ENCODE results near the gene DHRS7B. TPM values are rescaled to one million over a fixed set of nuclear protein-coding genes. Genes with fewer than 3 reads are reported as not detected.

The DHRS7B gene
- total and polyA plus RNA-seq, 2 donors (not counting 1 experiment from before 2014, with no cell fraction given), result 15.5 to 21.5 TPM

- DNase-seq (ENCODE audit: low read depth in 2 of 2), result peak; percentile 13 to 35
- no peaks in the 10 kb centered on the region for H3K9me3 ChIP-seq (ENCODE audit: control insufficient read depth, insufficient read depth, low read depth, low read length)
- peaks cover 11% of the 10 kb centered on the region for H3K4me1 ChIP-seq (ENCODE audit: control insufficient read depth, extremely low read depth, insufficient read depth, low read length)
- H3K4me2 ChIP-seq (ENCODE audit: extremely low read depth, insufficient read depth, low read length), result peak overlapping the region; percentile 98
- H3K4me3 ChIP-seq (replicated peaks in 1 of 4; ENCODE audit: control extremely low read depth in 1 of 4, insufficient read depth in 1 of 4, low read depth in 3 of 4, low read length in 4 of 4), result peak overlapping the region; percentile 72 to 98 (median 88)
- peak overlapping the region; percentile 94 for H3K9ac ChIP-seq (ENCODE audit: insufficient read depth, low read length)
- peaks cover 57% of the 10 kb centered on the region for H3K79me2 ChIP-seq (ENCODE audit: control insufficient read depth, insufficient read depth, low read length)
- no peaks in the 10 kb centered on the region for H4K20me1 ChIP-seq (ENCODE audit: control insufficient read depth, extremely low read depth, insufficient read depth, low read length)
- TF ChIP-seq EZH2 (IDR thresholded peaks at IDR 0.05; ENCODE audit: low read length, missing control alignments), result no peak
- no peak for TF ChIP-seq CTCF (conservative IDR thresholded peaks at IDR 0.05 in 1 of 2, IDR thresholded peaks at IDR 0.05 in 1 of 2; ENCODE audit: low read depth in 1 of 2, low read length in 2 of 2)
- H2AFZ ChIP-seq (ENCODE audit: low read length), result peak overlapping the region; percentile 78
- peaks cover 5% of the 10 kb centered on the region for H3K36me3 ChIP-seq (ENCODE audit: control insufficient read depth, insufficient read depth, low read length)
- no peaks in the 10 kb centered on the region for H3K27me3 ChIP-seq (ENCODE audit: control insufficient read depth, insufficient read depth, low read length)
- H3K27ac ChIP-seq (ENCODE audit: insufficient read depth, low read length), result peak overlapping the region; percentile 87
Observed at GRCh38 chr17:21214777-21215541, 88.2 kb downstream of the DHRS7B start.

- Histone ChIP-seq H3K27me3 (ENCODE audit: control insufficient read depth, insufficient read depth, low read length) (no peaks in the 10 kb centered on the region), H3K4me2 (ENCODE audit: extremely low read depth, insufficient read depth, low read length) (no peak overlapping the region), H4K20me1 (ENCODE audit: control insufficient read depth, extremely low read depth, insufficient read depth, low read length) (no peaks in the 10 kb centered on the region), H3K36me3 (ENCODE audit: control insufficient read depth, insufficient read depth, low read length) (peaks cover under 1% of the 10 kb centered on the region), H3K9ac (ENCODE audit: insufficient read depth, low read length) (no peak overlapping the region), H3K9me3 (ENCODE audit: control insufficient read depth, insufficient read depth, low read depth, low read length) (no peaks in the 10 kb centered on the region), H3K4me1 (ENCODE audit: control insufficient read depth, extremely low read depth, insufficient read depth, low read length) (peaks cover 11% of the 10 kb centered on the region), H3K4me3 (replicated peaks in 1 of 4; ENCODE audit: control extremely low read depth in 1 of 4, insufficient read depth in 1 of 4, low read depth in 3 of 4, low read length in 4 of 4) (peak overlapping the region in 1 of 4 experiments; percentile 10), H2AFZ (ENCODE audit: low read length) (no peak overlapping the region), H3K79me2 (ENCODE audit: control insufficient read depth, insufficient read depth, low read length) (peaks cover 47% of the 10 kb centered on the region), H3K27ac (ENCODE audit: insufficient read depth, low read length) (no peak overlapping the region)
- DNase-seq (ENCODE audit: low read depth in 2 of 2), result peak in 1 of 2 donors; percentile 67
- TF ChIP-seq CTCF (conservative IDR thresholded peaks at IDR 0.05 in 1 of 2, IDR thresholded peaks at IDR 0.05 in 1 of 2; ENCODE audit: low read depth in 1 of 2, low read length in 2 of 2) (no peak), EZH2 (IDR thresholded peaks at IDR 0.05; ENCODE audit: low read length, missing control alignments) (no peak)
Observed at GRCh38 chr17:21215935-21216334, 89.2 kb downstream of the DHRS7B start.

- H3K79me2 ChIP-seq (ENCODE audit: control insufficient read depth, insufficient read depth, low read length), result peaks cover 33% of the 10 kb centered on the region
Observed at GRCh38 chr17:21217346-21217745, 90.6 kb downstream of the DHRS7B start.

More at GRCh38 chr17:21217346-21217745, 90.6 kb downstream of the DHRS7B start:
- no peak overlapping the region for H3K4me2 ChIP-seq (ENCODE audit: extremely low read depth, insufficient read depth, low read length)
- no peak overlapping the region for H3K27ac ChIP-seq (ENCODE audit: insufficient read depth, low read length)
- no peak overlapping the region for H3K4me3 ChIP-seq (replicated peaks in 1 of 4; ENCODE audit: control extremely low read depth in 1 of 4, insufficient read depth in 1 of 4, low read depth in 3 of 4, low read length in 4 of 4)
- peaks cover 5% of the 10 kb centered on the region for H3K4me1 ChIP-seq (ENCODE audit: control insufficient read depth, extremely low read depth, insufficient read depth, low read length)
- H2AFZ ChIP-seq (ENCODE audit: low read length), result no peak overlapping the region
- no peaks in the 10 kb centered on the region for H4K20me1 ChIP-seq (ENCODE audit: control insufficient read depth, extremely low read depth, insufficient read depth, low read length)
- no peaks in the 10 kb centered on the region for H3K36me3 ChIP-seq (ENCODE audit: control insufficient read depth, insufficient read depth, low read length)
- H3K9ac ChIP-seq (ENCODE audit: insufficient read depth, low read length), result no peak overlapping the region
- H3K9me3 ChIP-seq (ENCODE audit: control insufficient read depth, insufficient read depth, low read depth, low read length), result no peaks in the 10 kb centered on the region
- no peaks in the 10 kb centered on the region for H3K27me3 ChIP-seq (ENCODE audit: control insufficient read depth, insufficient read depth, low read length)
- no peak for TF ChIP-seq EZH2 (IDR thresholded peaks at IDR 0.05; ENCODE audit: low read length, missing control alignments)
- no peak for TF ChIP-seq CTCF (conservative IDR thresholded peaks at IDR 0.05 in 1 of 2, IDR thresholded peaks at IDR 0.05 in 1 of 2; ENCODE audit: low read depth in 1 of 2, low read length in 2 of 2)
- no peak for DNase-seq (ENCODE audit: low read depth in 2 of 2)
